ENCODE data around the gene ST3GAL6. TPM values are rescaled to one million over a fixed set of nuclear protein-coding genes. Genes with fewer than 3 reads are reported as not detected.

ST3GAL6 gene
- total and polyA plus RNA-seq, 2 of the 8 experiments (the other 6 are each of a cell fraction or from before 2014, with no cell fraction given): 3.3 to 6.1 TPM

DNA sequence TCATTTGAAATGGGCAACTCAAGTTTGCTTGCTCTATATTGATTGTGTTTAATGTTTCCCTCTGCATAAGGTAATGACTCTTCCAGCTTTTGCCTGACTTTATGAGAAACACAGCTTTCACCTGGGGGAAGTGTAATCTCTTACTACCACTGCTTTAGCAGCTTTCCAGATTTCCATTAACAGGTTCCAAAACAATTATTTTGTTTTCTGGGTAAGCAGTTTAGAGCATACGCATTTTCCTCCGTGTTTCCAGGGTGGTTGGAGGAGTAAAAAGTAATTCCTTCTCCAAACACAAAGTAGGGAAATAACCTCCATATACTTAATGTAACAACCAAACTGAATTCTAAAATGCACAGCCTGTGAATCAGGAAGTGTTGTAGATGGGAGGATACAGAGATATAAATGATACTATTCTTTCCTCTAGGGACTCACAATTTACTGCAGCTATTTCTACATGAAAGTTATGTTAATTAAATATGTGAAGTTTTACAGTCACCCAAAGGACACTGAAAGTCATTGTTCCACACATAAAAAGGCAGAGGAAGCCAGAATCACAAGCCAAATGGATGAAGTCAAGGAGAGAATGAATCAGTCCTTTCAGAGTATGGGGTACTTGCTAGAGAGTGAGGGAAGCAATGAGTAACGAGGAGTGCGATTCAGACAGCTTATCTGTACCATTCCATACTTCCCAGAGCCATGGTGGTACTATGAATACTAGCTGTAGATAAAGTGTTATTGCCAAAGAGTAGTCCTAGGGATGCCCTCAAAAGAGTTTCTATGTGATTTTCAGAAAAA, 16.6 kb downstream of the ST3GAL6 start:
- no peak overlapping the region for H2BK120ac ChIP-seq (replicated peaks; ENCODE audit: low read depth, low read length)
- no peaks in the 10 kb centered on the region for H4K20me1 ChIP-seq (replicated peaks in 1 of 2; ENCODE audit: control insufficient read depth in 1 of 2, insufficient read depth in 2 of 2, low read length in 2 of 2)
- H4K91ac ChIP-seq (replicated peaks; ENCODE audit: insufficient read length, low read length): no peak overlapping the region
- H3K4me2 ChIP-seq (ENCODE audit: insufficient read depth in 1 of 2, low read depth in 2 of 2, low read length in 2 of 2): no peak overlapping the region
- no peak overlapping the region for H3K18ac ChIP-seq (ENCODE audit: extremely low read depth, low read length)
- no peak overlapping the region for H2BK5ac ChIP-seq (ENCODE audit: low read depth, low read length)
- H2BK12ac ChIP-seq (ENCODE audit: low read depth, low read length): no peak overlapping the region
- no peaks in the 10 kb centered on the region; a peak in 2 of 8 replicates for H3K36me3 ChIP-seq (ENCODE audit: control insufficient read depth in 2 of 4, insufficient read depth in 4 of 4, low read length in 3 of 4)
- no peak for FAIRE-seq
- no peak for TF ChIP-seq BCL11A (IDR thresholded peaks at IDR 0.05; ENCODE audit: low read depth in 2 of 2, low read length in 2 of 2)
- no peaks in the 10 kb centered on the region for H3K23me2 ChIP-seq (ENCODE audit: low read depth, low read length)
- H3K56ac ChIP-seq (replicated peaks; ENCODE audit: insufficient read length, low read depth, low read length): no peak overlapping the region
- H3K4me1 ChIP-seq (replicated peaks in 1 of 4; ENCODE audit: control insufficient read depth in 3 of 4, insufficient read depth in 4 of 4, low read length in 3 of 4): no peaks in the 10 kb centered on the region
- H2BK15ac ChIP-seq (ENCODE audit: low read length): no peak overlapping the region
- H4K5ac ChIP-seq (ENCODE audit: insufficient read length, low read depth, low read length): no peak overlapping the region
- WGBS, 2 experiments (ENCODE audit: extremely low coverage in 1 of 2, insufficient coverage in 1 of 2, insufficient read length in 1 of 2, insufficient replicate concordance in 2 of 2, low coverage in 1 of 2, low lambda C conversion rate in 2 of 2, missing lambda C conversion rate in 1 of 2): 88% methylated on average over 4 of the region's 4 CpGs; no CpG with 5 or more reads in 1 of the 2 experiments
- no peak overlapping the region for H4K8ac ChIP-seq (ENCODE audit: extremely low read depth, insufficient read depth, low read length)
- no peak overlapping the region for H2BK20ac ChIP-seq (ENCODE audit: low read length)
- no peaks in the 10 kb centered on the region for H3K27me3 ChIP-seq (replicated peaks in 1 of 4; ENCODE audit: control insufficient read depth in 3 of 4, extremely low read depth in 1 of 4, insufficient read depth in 3 of 4, low read length in 3 of 4)
- no peak overlapping the region for H2AK5ac ChIP-seq (ENCODE audit: low read depth, low read length)
- H3K79me2 ChIP-seq (ENCODE audit: control insufficient read depth in 1 of 2, insufficient read depth in 2 of 2, low read length in 2 of 2): no peaks in the 10 kb centered on the region
- H3K4ac ChIP-seq (replicated peaks; ENCODE audit: insufficient read length, low read depth, low read length): no peak overlapping the region
- no peaks in the 10 kb centered on the region for H3K9me3 ChIP-seq (ENCODE audit: insufficient read depth in 2 of 2, low read depth in 1 of 2, low read length in 1 of 2)
- H3K27ac ChIP-seq (ENCODE audit: low read depth, low read length): no peak overlapping the region
- H3K79me1 ChIP-seq (ENCODE audit: low read depth, low read length): no peaks in the 10 kb centered on the region
- CTCF ChIA-PET (ENCODE audit: partially characterized antibody): interaction anchor here (1.0 to 1.1 kb wide), 2 partner anchors 12 to 122 kb away, joined by 3 to 4 read pairs; no protein-coding TSS in a partner anchor
- H3K4me3 ChIP-seq (ENCODE audit: extremely low read depth in 1 of 4, insufficient read depth in 2 of 4, low read depth in 3 of 4, low read length in 4 of 4): no peak overlapping the region
- H2AFZ ChIP-seq (ENCODE audit: low read length): no peak overlapping the region
- H3K9ac ChIP-seq (replicated peaks in 1 of 4; ENCODE audit: extremely low read depth in 1 of 4, low read depth in 3 of 4, low read length in 3 of 4): no peak overlapping the region
- no peak for DNase-seq (ENCODE audit: low read depth in 1 of 2, low spot score in 2 of 2)
- POLR2A ChIA-PET (ENCODE audit: partially characterized antibody): interaction anchor here (0.6 kb wide), 1 partner anchor 14 kb away, joined by 5 read pairs; no protein-coding TSS in a partner anchor
- no peak overlapping the region for H3K14ac ChIP-seq (ENCODE audit: insufficient read length)
- H3K23ac ChIP-seq (ENCODE audit: insufficient read length): no peak overlapping the region
